Parathyroid adenoma (tissue), 2 donors: ENCODE measurements around the gene FNBP1.
A peak's percentile ranks its signal among the peaks of the same experiment; 100 is the strongest.

ENCODE experiments used
- H2AFZ ChIP-seq: fragments of 300-600 bp; sonication (generic); one replicate; pipeline ENCODE4 v1.7.0; 2017; ENCODE audit warnings: antibody characterized with exemption, mild to moderate bottlenecking
- H3K27ac ChIP-seq: fragments of 300-600 bp; sonication (generic); one replicate; pipeline ENCODE4 v1.7.0; 2017
- H3K27me3 ChIP-seq: fragments of 300-600 bp; sonication (generic); one replicate; pipeline ENCODE4 v1.7.0; 2017; ENCODE audit warnings: low read length; ENCODE audit not compliant: control insufficient read depth, insufficient read depth
- H3K36me3 ChIP-seq: fragments of 300-600 bp; sonication (generic); one replicate; pipeline ENCODE4 v1.7.0; 2017; ENCODE audit warnings: low read length; ENCODE audit not compliant: control insufficient read depth, insufficient read depth
- H3K4me1 ChIP-seq: fragments of 300-600 bp; sonication (generic); one replicate; pipeline ENCODE4 v1.7.0; 2017; ENCODE audit warnings: control low read depth
- H3K4me2 ChIP-seq: fragments of 300-600 bp; sonication (generic); one replicate; pipeline ENCODE4 v1.7.0; 2017; ENCODE audit warnings: low read length
- H3K4me3 ChIP-seq: fragments of 300-600 bp; sonication (generic); one replicate; pipeline ENCODE4 v1.7.0; 2017; ENCODE audit warnings: low read depth, low read length
- H3K79me2 ChIP-seq: fragments of 300-600 bp; sonication (generic); one replicate; pipeline ENCODE4 v1.7.0; 2017; ENCODE audit warnings: control low read depth
- H3K9ac ChIP-seq: fragments of 300-600 bp; sonication (generic); one replicate; pipeline ENCODE4 v1.7.0; 2017; ENCODE audit warnings: mild to moderate bottlenecking
- H3K9me3 ChIP-seq: fragments of 300-600 bp; sonication (generic); one replicate; pipeline ENCODE4 v1.7.0; 2017; ENCODE audit warnings: low read length; ENCODE audit not compliant: control insufficient read depth
- CTCF ChIP-seq: fragments of 300-600 bp; sonication (generic); IDR thresholded peaks from one replicate; pipeline ENCODE4 v1.7.0; 2017; ENCODE audit warnings: antibody characterized with exemption, mild to moderate bottlenecking
- donor health status: primary hyperparathyroidism.

The FNBP1 gene

DNA sequence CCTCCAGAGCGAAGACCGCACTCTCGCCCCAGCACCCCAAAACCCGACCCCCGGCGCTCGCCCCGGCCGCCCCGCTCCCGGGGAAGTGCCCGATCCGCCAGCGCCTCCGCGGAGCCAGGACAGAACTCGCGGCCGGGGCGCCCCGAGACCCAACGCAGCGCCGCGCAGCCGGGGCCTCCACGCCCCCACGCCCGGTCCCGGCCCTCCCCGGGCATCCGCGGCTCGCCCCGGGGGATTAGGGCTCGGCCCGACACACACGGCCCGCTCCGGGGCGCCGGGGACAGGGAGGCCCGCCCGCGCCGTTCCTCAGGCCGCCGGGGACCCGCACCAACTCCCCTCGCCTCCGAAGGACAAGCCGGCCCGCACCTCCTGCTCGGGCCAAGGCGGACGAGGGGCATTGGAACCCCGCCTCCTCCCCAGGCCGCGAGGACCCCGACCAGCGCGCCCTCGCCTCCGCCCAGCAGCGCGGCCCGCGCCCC is 544 bp downstream of the FNBP1 start:
- Histone ChIP-seq H2AFZ (peak overlapping the region; percentile 72), H3K36me3 (no peaks in the 10 kb centered on the region), H3K4me1 (no peaks in the 10 kb centered on the region), H3K9ac (no peak overlapping the region), H3K4me2 (peak overlapping the region; percentile 89), H3K9me3 (no peaks in the 10 kb centered on the region), H3K79me2 (peaks cover 11% of the 10 kb centered on the region), H3K4me3 (peak overlapping the region; percentile 73), H3K27me3 (no peaks in the 10 kb centered on the region), H3K27ac (peak overlapping the region; percentile 24)
- TF ChIP-seq CTCF = no peak

GRCh38 chr9:130041648-130042405 is 1.2 kb downstream of the FNBP1 start:
- Histone ChIP-seq H3K9me3 (no peaks in the 10 kb centered on the region), H3K4me3 (peak overlapping the region; percentile 73), H3K27ac (no peak overlapping the region), H3K79me2 (peaks cover 11% of the 10 kb centered on the region), H2AFZ (peak overlapping the region; percentile 38), H3K4me2 (peak overlapping the region; percentile 89), H3K36me3 (no peaks in the 10 kb centered on the region), H3K4me1 (no peaks in the 10 kb centered on the region), H3K27me3 (no peaks in the 10 kb centered on the region), H3K9ac (no peak overlapping the region)
- TF ChIP-seq CTCF = no peak

- no peaks in the 10 kb centered on the region for H3K36me3 ChIP-seq
- peak overlapping the region; percentile 89 for H3K4me2 ChIP-seq
- H3K9ac ChIP-seq = no peak overlapping the region
- no peaks in the 10 kb centered on the region for H3K4me1 ChIP-seq
- H3K4me3 ChIP-seq = peak overlapping the region; percentile 73
- TF ChIP-seq CTCF = no peak
- H3K79me2 ChIP-seq = peaks cover 11% of the 10 kb centered on the region
- H3K9me3 ChIP-seq = no peaks in the 10 kb centered on the region
- H3K27ac ChIP-seq = no peak overlapping the region
- H2AFZ ChIP-seq = no peak overlapping the region
- H3K27me3 ChIP-seq = no peaks in the 10 kb centered on the region
Measured at GRCh38 chr9:130040984-130041647, 1.9 kb downstream of the FNBP1 start.

GRCh38 chr9:130039528-130040147 is 3.4 kb downstream of the FNBP1 start:
- H3K36me3 ChIP-seq = no peaks in the 10 kb centered on the region
- H3K4me1 ChIP-seq = no peaks in the 10 kb centered on the region
- H3K27me3 ChIP-seq = no peaks in the 10 kb centered on the region
- no peak overlapping the region for H3K4me2 ChIP-seq
- no peak overlapping the region for H3K9ac ChIP-seq
- no peak overlapping the region for H3K27ac ChIP-seq
- no peak overlapping the region for H3K4me3 ChIP-seq
- TF ChIP-seq CTCF = no peak
- H3K79me2 ChIP-seq = peaks cover 16% of the 10 kb centered on the region
- H2AFZ ChIP-seq = no peak overlapping the region
- H3K9me3 ChIP-seq = no peaks in the 10 kb centered on the region
